Keratinocyte (primary cell): ENCODE measurements around the gene MUCL1. TPM values are rescaled to one million over a fixed set of nuclear protein-coding genes. Genes with fewer than 3 reads are reported as not detected.
A peak's percentile ranks its signal among the peaks of the same experiment; 100 is the strongest.

Experiments
- DNase-seq: peaks from one replicate; pipeline ENCODE4 v3.0.0-alpha.2; 2011; ENCODE audit warnings: low read depth, missing footprints, low spot score
- FAIRE-seq: peaks from 2 replicates; lab custom pipeline; 2011; peaks lifted over from hg19 to GRCh38; lab: Jason Lieb, UNC
- H2AFZ ChIP-seq: 2 replicates; pipeline ENCODE4 v1.6.0; 2012; ENCODE audit warnings: low read length, control low read depth, inconsistent platforms; ENCODE audit not compliant: control insufficient read depth
- H3K27ac ChIP-seq: 2 replicates; pipeline ENCODE4 v1.5.1; 2011; ENCODE audit warnings: low read length; ENCODE audit not compliant: control insufficient read depth, insufficient read depth
- H3K27me3 ChIP-seq: 3 replicates; pipeline ENCODE4 v1.6.0; 2011; ENCODE audit warnings: low read length; ENCODE audit not compliant: control insufficient read depth, insufficient read depth; ENCODE audit errors: extremely low read depth
- H3K36me3 ChIP-seq, 2 experiments: 2 replicates in 1 of 2; 3 replicates in 1 of 2; pipeline ENCODE4 v1.5.1; 2011; ENCODE audit warnings: low read length in 2 of 2, mild to moderate bottlenecking in 1 of 2; ENCODE audit not compliant: control insufficient read depth in 2 of 2, insufficient read depth in 2 of 2; ENCODE audit errors: extremely low read depth in 1 of 2
- H3K4me1 ChIP-seq: 3 replicates; pipeline ENCODE4 v1.5.1; 2011; ENCODE audit warnings: low read length; ENCODE audit not compliant: control insufficient read depth, insufficient read depth; ENCODE audit errors: extremely low read depth
- H3K4me2 ChIP-seq: 3 replicates; pipeline ENCODE4 v1.6.0; 2011; ENCODE audit warnings: low read depth, low read length; ENCODE audit not compliant: control insufficient read depth, insufficient read depth; ENCODE audit errors: extremely low read depth
- H3K4me3 ChIP-seq, 3 experiments: fragments of 200-600 bp in 1 of 3; sonication (generic) in 1 of 3; 2 replicates in 2 of 3; 3 replicates in 1 of 3; pipeline ENCODE4 v1.5.1; 2011 to 2016; ENCODE audit warnings: low read length in 3 of 3, mild to moderate bottlenecking in 3 of 3, control low read depth in 2 of 3, inconsistent platforms in 1 of 3, low read depth in 1 of 3, mixed read lengths in 1 of 3, mixed run types in 1 of 3, moderate library complexity in 1 of 3; ENCODE audit not compliant: control insufficient read depth in 2 of 3, insufficient read depth in 2 of 3; ENCODE audit errors: extremely low read depth in 1 of 3
- H3K79me2 ChIP-seq: 2 replicates; pipeline ENCODE4 v1.6.0; 2012; ENCODE audit warnings: low read length; ENCODE audit not compliant: control insufficient read depth, insufficient read depth
- H3K9ac ChIP-seq: 3 replicates; pipeline ENCODE4 v1.6.0; 2011; ENCODE audit warnings: low read length; ENCODE audit not compliant: control insufficient read depth, insufficient read depth; ENCODE audit errors: extremely low read depth
- H3K9me1 ChIP-seq: 3 replicates; pipeline ENCODE4 v1.6.0; 2011; ENCODE audit warnings: low read length; ENCODE audit not compliant: control insufficient read depth, insufficient read depth; ENCODE audit errors: extremely low read depth
- H3K9me3 ChIP-seq: 2 replicates; pipeline ENCODE4 v1.5.1; 2012; ENCODE audit warnings: low read depth, low read length; ENCODE audit not compliant: control insufficient read depth
- H4K20me1 ChIP-seq: 3 replicates; pipeline ENCODE4 v1.6.0; 2011; ENCODE audit warnings: low read length; ENCODE audit not compliant: control insufficient read depth, insufficient read depth; ENCODE audit errors: extremely low read depth
- CTCF ChIP-seq, 3 experiments: IDR thresholded peaks in 1 of 3; conservative IDR thresholded peaks in 1 of 3; optimal IDR thresholded peaks in 1 of 3; 2 replicates in 2 of 3; 3 replicates in 1 of 3; pipeline versions ENCODE3 to v1.5.1; 2011; ENCODE audit warnings: low read length in 3 of 3, mild to moderate bottlenecking in 3 of 3, moderate library complexity in 2 of 3, control low read depth in 1 of 3, inconsistent platforms in 1 of 3; ENCODE audit not compliant: insufficient read depth in 2 of 3; ENCODE audit errors: extremely low read depth in 1 of 3
- EZH2 ChIP-seq: IDR thresholded peaks from one replicate; pipeline ENCODE4 v1.6.1; 2012; ENCODE audit warnings: inconsistent platforms, mild to moderate bottlenecking, low read length, moderate library complexity
- dilution Hi-C: fragments of 300-500 bp; cut with MboI; formaldehyde crosslinking; loops from one replicate; pipeline ENCODE4 v1.7.0; 2020; ENCODE audit warnings: low sequenced_read_pairs; ENCODE audit not compliant: extremely low pct_ligation_motif_present
- polyA minus RNA-seq, 3 experiments: library from RNA; depleted of rRNA, polyadenylated mRNA; stranded (reverse); fragments of >200 nt; gene quantifications; 1 replicate in 1 of 3; 2 replicates in 1 of 3; 3 replicates in 1 of 3; pipeline ENCODE4 v1.2.3, GENCODE V29; 2011
- polyA plus RNA-seq, 5 experiments: library from polyadenylated mRNA; depleted of rRNA in 3 of 5; stranded (reverse) in 3 of 5; stranded (forward) in 1 of 5; unstranded in 1 of 5; fragments of >200 nt; gene quantifications; 1 replicate in 1 of 5; 2 replicates in 3 of 5; 3 replicates in 1 of 5; pipeline versions ENCODE4 v1.2.1 to v1.2.3, GENCODE V29; 2011 to 2012; ENCODE audit warnings: missing spikeins in 2 of 5, low read depth in 1 of 5, low replicate concordance in 1 of 5

The MUCL1 gene
- polyA plus RNA-seq (1.1 to 2.9 TPM (median 1.4 TPM) in 3 replicates), polyA minus RNA-seq (2.5 TPM in 1 of 3 replicates, not detected in the others)
- 2.7 TPM for polyA plus RNA-seq (2011; ENCODE audit: low read depth)
- polyA plus RNA-seq (2011; cell fraction: cytosol; rRNA removed): 1.3 and 5.1 TPM in 2 replicates
- 2.0 and 4.2 TPM in 2 replicates for polyA plus RNA-seq (2011; cell fraction: nucleus; rRNA removed)
- polyA plus RNA-seq (2012; ENCODE audit: low replicate concordance): 0.85 and 27.2 TPM in 2 replicates
- polyA minus RNA-seq (2011; cell fraction: cytosol; rRNA and poly(A)+ RNA removed): not detected
- 1.4 TPM in 1 of 2 replicates, not detected in the other for polyA minus RNA-seq (2011; cell fraction: nucleus; rRNA and poly(A)+ RNA removed)

- peak; percentile 91 for FAIRE-seq
- Histone ChIP-seq H3K4me2 (no peak within 1 kb of the TSS), H3K27me3 (no peaks in the 10 kb centered on the region), H3K79me2 (no peaks in the 10 kb centered on the region), H2AFZ (no peak within 1 kb of the TSS), H3K4me3 (no peak within 1 kb of the TSS), H3K36me3 (no peaks in the 10 kb centered on the region), H3K27ac (no peak within 1 kb of the TSS), H3K9me3 (no peaks in the 10 kb centered on the region), H4K20me1 (no peaks in the 10 kb centered on the region), H3K9me1 (no peaks in the 10 kb centered on the region), H3K9ac (no peak within 1 kb of the TSS), H3K4me1 (no peaks in the 10 kb centered on the region)
- TF ChIP-seq EZH2 (no peak), CTCF (optimal IDR thresholded peaks at IDR 0.05 in 1 of 3, IDR thresholded peaks at IDR 0.05 in 1 of 3, conservative IDR thresholded peaks at IDR 0.05 in 1 of 3; ENCODE audit: extremely low read depth in 1 of 3, insufficient read depth in 2 of 3, low read length in 3 of 3) (peak; percentile 85 to 97 (median 85))
- dilution Hi-C loops: no loop called here
- peak; percentile 64 for DNase-seq
Observed at GRCh38 chr12:54853933-54854538, at the start of gene MUCL1. TSS of gene MUCL1 (plus strand) at chr12:54854516. CDS start at chr12:54854583, 67 bp downstream.

GRCh38 chr12:54821676-54822075, 32.6 kb upstream of the MUCL1 start:
- FAIRE-seq: no peak
- DNase-seq: no peak
- H3K9me1 ChIP-seq: no peaks in the 10 kb centered on the region
- no peak overlapping the region for H3K4me2 ChIP-seq
- H3K36me3 ChIP-seq: no peaks in the 10 kb centered on the region
- H2AFZ ChIP-seq: no peak overlapping the region
- no peak overlapping the region for H3K9ac ChIP-seq
- dilution Hi-C loops: no loop called here
- H4K20me1 ChIP-seq: no peaks in the 10 kb centered on the region
- H3K79me2 ChIP-seq: no peaks in the 10 kb centered on the region
- no peaks in the 10 kb centered on the region for H3K9me3 ChIP-seq
- no peaks in the 10 kb centered on the region for H3K27me3 ChIP-seq
- H3K4me1 ChIP-seq: no peaks in the 10 kb centered on the region
- TF ChIP-seq CTCF (optimal IDR thresholded peaks at IDR 0.05 in 1 of 3, IDR thresholded peaks at IDR 0.05 in 1 of 3, conservative IDR thresholded peaks at IDR 0.05 in 1 of 3; ENCODE audit: extremely low read depth in 1 of 3, insufficient read depth in 2 of 3, low read length in 3 of 3) (no peak), EZH2 (no peak)
- no peak overlapping the region for H3K4me3 ChIP-seq
- H3K27ac ChIP-seq: no peak overlapping the region
